ENCODE measurements around the gene RPS21.

RPS21 gene

GRCh38 chr20:62407221-62407992 is 20.5 kb downstream of the RPS21 start, which contains the start of gene CABLES2:
Gene CABLES2, minus strand, starts transcription at chr20:62407285. Its CDS starts 9 bp downstream, at chr20:62407276.
- Histone ChIP-seq H3K27me3 (ENCODE audit: insufficient read depth, insufficient read length) (peaks cover 25% of the 10 kb centered on the region), H3K4me3 (ENCODE audit: insufficient read length, low read depth) (peak within 1 kb of the TSS; percentile 61), H3K4me1 (ENCODE audit: insufficient read depth, insufficient read length) (peaks cover 42% of the 10 kb centered on the region), H3K36me3 (ENCODE audit: insufficient read depth, insufficient read length, low read length) (peaks cover 10% of the 10 kb centered on the region), H3K9ac (ENCODE audit: insufficient read length, low read depth) (peak within 1 kb of the TSS; percentile 72), H3K9me3 (ENCODE audit: insufficient read depth, low read length) (no peaks in the 10 kb centered on the region)
- TF ChIP-seq ZNF274 (IDR thresholded peaks at IDR 0.05; ENCODE audit: low read depth, low read length) (no peak), YY1 (IDR thresholded peaks at IDR 0.05; ENCODE audit: insufficient read depth, insufficient read length) (no peak), SUZ12 (IDR thresholded peaks at IDR 0.05; ENCODE audit: extremely low read depth, insufficient read depth, insufficient read length) (no peak)
- DNase-seq (ENCODE audit: low read depth, low spot score) = peak; percentile 88

- DNase-seq (ENCODE audit: low read depth, low spot score) = no peak
- H3K27me3 ChIP-seq (ENCODE audit: insufficient read depth, insufficient read length) = peaks cover 25% of the 10 kb centered on the region
- H3K36me3 ChIP-seq (ENCODE audit: insufficient read depth, insufficient read length, low read length) = peaks cover 4% of the 10 kb centered on the region
- H3K4me3 ChIP-seq (ENCODE audit: insufficient read length, low read depth) = no peak overlapping the region
- peak overlapping the region; percentile 26 for H3K9ac ChIP-seq (ENCODE audit: insufficient read length, low read depth)
- no peaks in the 10 kb centered on the region for H3K9me3 ChIP-seq (ENCODE audit: insufficient read depth, low read length)
- H3K4me1 ChIP-seq (ENCODE audit: insufficient read depth, insufficient read length) = peaks cover 44% of the 10 kb centered on the region
- no peak for TF ChIP-seq SUZ12 (IDR thresholded peaks at IDR 0.05; ENCODE audit: extremely low read depth, insufficient read depth, insufficient read length)
- TF ChIP-seq YY1 (IDR thresholded peaks at IDR 0.05; ENCODE audit: insufficient read depth, insufficient read length) = no peak
- TF ChIP-seq ZNF274 (IDR thresholded peaks at IDR 0.05; ENCODE audit: low read depth, low read length) = no peak
Observed at GRCh38 chr20:62408055-62408454, 21.2 kb downstream of the RPS21 start.

- TF ChIP-seq ZNF274 (IDR thresholded peaks at IDR 0.05; ENCODE audit: low read depth, low read length) = no peak
- no peak for TF ChIP-seq YY1 (IDR thresholded peaks at IDR 0.05; ENCODE audit: insufficient read depth, insufficient read length)
- TF ChIP-seq SUZ12 (IDR thresholded peaks at IDR 0.05; ENCODE audit: extremely low read depth, insufficient read depth, insufficient read length) = no peak
- Histone ChIP-seq H3K36me3 (ENCODE audit: insufficient read depth, insufficient read length, low read length) (no peaks in the 10 kb centered on the region), H3K9ac (ENCODE audit: insufficient read length, low read depth) (no peak overlapping the region), H3K4me3 (ENCODE audit: insufficient read length, low read depth) (no peak overlapping the region), H3K4me1 (ENCODE audit: insufficient read depth, insufficient read length) (peaks cover 44% of the 10 kb centered on the region), H3K9me3 (ENCODE audit: insufficient read depth, low read length) (no peaks in the 10 kb centered on the region), H3K27me3 (ENCODE audit: insufficient read depth, insufficient read length) (peaks cover 25% of the 10 kb centered on the region)
- no peak for DNase-seq (ENCODE audit: low read depth, low spot score)
Observed at GRCh38 chr20:62408640-62409039, 21.7 kb downstream of the RPS21 start.

GRCh38 chr20:62409086-62409853 is 22.4 kb downstream of the RPS21 start:
- Histone ChIP-seq H3K4me3 (ENCODE audit: insufficient read length, low read depth) (no peak overlapping the region), H3K9me3 (ENCODE audit: insufficient read depth, low read length) (no peaks in the 10 kb centered on the region), H3K27me3 (ENCODE audit: insufficient read depth, insufficient read length) (peaks cover 25% of the 10 kb centered on the region), H3K4me1 (ENCODE audit: insufficient read depth, insufficient read length) (peaks cover 44% of the 10 kb centered on the region), H3K9ac (ENCODE audit: insufficient read length, low read depth) (no peak overlapping the region), H3K36me3 (ENCODE audit: insufficient read depth, insufficient read length, low read length) (no peaks in the 10 kb centered on the region)
- TF ChIP-seq SUZ12 (IDR thresholded peaks at IDR 0.05; ENCODE audit: extremely low read depth, insufficient read depth, insufficient read length) = no peak
- TF ChIP-seq YY1 (IDR thresholded peaks at IDR 0.05; ENCODE audit: insufficient read depth, insufficient read length) = no peak
- DNase-seq (ENCODE audit: low read depth, low spot score) = no peak

GRCh38 chr20:62409931-62410745 is 23.2 kb downstream of the RPS21 start:
- no peak for TF ChIP-seq YY1 (IDR thresholded peaks at IDR 0.05; ENCODE audit: insufficient read depth, insufficient read length)
- no peak overlapping the region for H3K4me3 ChIP-seq (ENCODE audit: insufficient read length, low read depth)
- H3K9me3 ChIP-seq (ENCODE audit: insufficient read depth, low read length) = no peaks in the 10 kb centered on the region
- peaks cover 40% of the 10 kb centered on the region for H3K4me1 ChIP-seq (ENCODE audit: insufficient read depth, insufficient read length)
- no peak overlapping the region for H3K9ac ChIP-seq (ENCODE audit: insufficient read length, low read depth)
- H3K27me3 ChIP-seq (ENCODE audit: insufficient read depth, insufficient read length) = peaks cover 25% of the 10 kb centered on the region
- no peaks in the 10 kb centered on the region for H3K36me3 ChIP-seq (ENCODE audit: insufficient read depth, insufficient read length, low read length)
- DNase-seq (ENCODE audit: low read depth, low spot score) = no peak

GRCh38 chr20:62410746-62411478 is 24.0 kb downstream of the RPS21 start:
- no peak overlapping the region for H3K4me3 ChIP-seq (ENCODE audit: insufficient read length, low read depth)

More at GRCh38 chr20:62410746-62411478, 24.0 kb downstream of the RPS21 start:
- Histone ChIP-seq H3K4me1 (ENCODE audit: insufficient read depth, insufficient read length) (peaks cover 34% of the 10 kb centered on the region), H3K9me3 (ENCODE audit: insufficient read depth, low read length) (no peaks in the 10 kb centered on the region), H3K27me3 (ENCODE audit: insufficient read depth, insufficient read length) (peaks cover 25% of the 10 kb centered on the region), H3K9ac (ENCODE audit: insufficient read length, low read depth) (no peak overlapping the region), H3K36me3 (ENCODE audit: insufficient read depth, insufficient read length, low read length) (no peaks in the 10 kb centered on the region)
- no peak for TF ChIP-seq YY1 (IDR thresholded peaks at IDR 0.05; ENCODE audit: insufficient read depth, insufficient read length)
- TF ChIP-seq SUZ12 (IDR thresholded peaks at IDR 0.05; ENCODE audit: extremely low read depth, insufficient read depth, insufficient read length) = no peak
- no peak for TF ChIP-seq ZNF274 (IDR thresholded peaks at IDR 0.05; ENCODE audit: low read depth, low read length)
- DNase-seq (ENCODE audit: low read depth, low spot score) = no peak

Measured in NT2/D1 (cell line).